BLaER1 treated with 17β-estradiol and CSF1 and Interleukin-3, amounts not matched to agents 10 nM and 100 nM (cell line): ENCODE data around the gene DNAJC17.

Experiments used
- H3K27ac ChIP-seq, 11 experiments: shearing (Covaris generic); formaldehyde crosslinking; 2 replicates each; pipeline ENCODE4 v1.8.1; 2022
- H3K27me3 ChIP-seq, 11 experiments: shearing (Covaris generic); formaldehyde crosslinking; 2 replicates each; pipeline ENCODE4 v1.8.1; 2022
- H3K36me3 ChIP-seq, 11 experiments: shearing (Covaris generic); formaldehyde crosslinking; 2 replicates each; pipeline ENCODE4 v1.8.1; 2022
- H3K4me1 ChIP-seq, 10 experiments: shearing (Covaris generic); formaldehyde crosslinking; 2 replicates each; pipeline ENCODE4 v1.8.1; 2022
- H3K4me2 ChIP-seq, 11 experiments: shearing (Covaris generic); formaldehyde crosslinking; 2 replicates each; pipeline ENCODE4 v1.8.1; 2022
- H3K4me3 ChIP-seq, 10 experiments: shearing (Covaris generic); formaldehyde crosslinking; 2 replicates each; pipeline ENCODE4 v1.8.1; 2022
- H3K9ac ChIP-seq, 11 experiments: shearing (Covaris generic); formaldehyde crosslinking; 2 replicates each; pipeline ENCODE4 v1.8.1; 2022
- H3K9me3 ChIP-seq, 11 experiments: shearing (Covaris generic); formaldehyde crosslinking; replicated peaks in 1 of 11; 2 replicates each; pipeline ENCODE4 v1.8.1; 2022
- H4K20me1 ChIP-seq, 11 experiments: shearing (Covaris generic); formaldehyde crosslinking; 2 replicates each; pipeline ENCODE4 v1.8.1; 2022
- Cebpa-rat ChIP-seq, 11 experiments: shearing (Covaris generic); IDR thresholded peaks; 2 replicates each; pipeline ENCODE4 v1.8.1; 2022

The DNAJC17 gene

DNA sequence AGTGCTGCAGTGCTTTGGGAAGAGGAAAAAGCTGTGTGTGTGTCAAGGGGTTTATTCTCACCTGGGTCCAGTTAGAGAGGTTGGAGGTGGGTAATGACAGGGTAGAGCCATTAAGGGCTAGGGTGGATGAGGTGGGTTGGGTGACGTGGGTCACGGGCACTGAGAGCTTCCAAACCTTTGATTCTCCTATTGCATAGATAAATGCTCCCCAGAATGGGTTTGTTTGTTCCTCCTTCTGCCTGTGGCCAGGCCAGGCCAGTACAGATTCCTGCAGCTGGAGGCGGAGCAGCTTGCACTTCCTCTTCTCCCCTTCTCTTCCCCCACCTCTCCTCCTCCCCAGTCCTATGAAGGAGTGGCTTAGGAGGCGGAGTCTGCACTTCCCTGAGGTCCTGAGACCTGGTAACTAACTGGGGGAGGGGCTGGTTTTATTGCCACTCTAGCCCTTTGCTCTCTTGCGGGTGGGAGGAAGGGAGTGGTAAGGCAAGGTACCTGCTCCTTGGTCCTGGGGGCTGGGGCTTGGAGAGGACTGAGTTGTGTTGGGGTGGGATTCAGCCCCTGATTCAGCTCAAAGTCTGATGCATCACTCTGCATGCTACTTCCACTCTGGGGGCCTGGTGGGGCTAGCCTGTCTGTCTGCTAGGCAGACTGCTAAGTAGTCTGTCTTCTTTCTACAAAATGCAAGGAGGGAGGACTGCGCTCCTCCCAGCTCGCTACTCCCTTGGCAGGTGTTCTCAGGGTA lies 40.1 kb upstream of the DNAJC17 start:
- H3K9ac ChIP-seq = peak overlapping the region; percentile 48 to 89 (median 84); a peak in 21 of 22 replicates
- peaks cover 20 to 37% (median 31%) of the 10 kb centered on the region in 11 experiments for H3K36me3 ChIP-seq
- H3K4me3 ChIP-seq = peak overlapping the region; percentile 8 to 96 (median 90); a peak in 17 of 20 replicates
- peaks cover 35 to 49% (median 44%) of the 10 kb centered on the region in 10 experiments for H3K4me1 ChIP-seq
- TF ChIP-seq Cebpa-rat (IDR thresholded peaks at IDR 0.05) = no peak
- H3K27me3 ChIP-seq = peaks cover 0 to 6% (median 0%) of the 10 kb centered on the region in 11 experiments; a peak in 5 of 22 replicates
- peaks cover 0 to 32% (median 12%) of the 10 kb centered on the region in 11 experiments; a peak in 13 of 22 replicates for H4K20me1 ChIP-seq
- H3K4me2 ChIP-seq = peak overlapping the region; percentile 77 to 100 (median 95)
- peak overlapping the region in 10 of 11 experiments; percentile 55 to 82 (median 75); a peak in 20 of 22 replicates for H3K27ac ChIP-seq
- H3K9me3 ChIP-seq = no peaks in the 10 kb centered on the region

DNA sequence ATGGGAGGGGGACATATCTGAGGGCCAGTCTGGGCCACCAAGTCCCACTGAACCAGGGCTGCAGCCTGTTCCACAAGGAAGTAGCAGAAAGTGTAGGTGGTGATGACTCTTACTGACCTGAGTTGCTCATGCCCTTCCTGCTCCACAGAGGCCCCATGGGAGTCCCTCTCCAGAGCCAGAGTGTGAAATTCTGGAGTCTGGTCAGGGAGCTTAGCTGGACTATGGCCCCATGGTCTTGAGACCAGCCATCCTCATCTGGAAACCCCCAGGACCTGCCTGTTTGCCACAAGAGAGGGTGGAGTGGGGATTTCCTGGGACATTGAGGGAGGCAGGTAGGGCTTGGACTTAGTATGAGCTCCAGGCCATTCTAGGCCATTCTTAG lies 39.6 kb upstream of the DNAJC17 start:
- Histone ChIP-seq H3K36me3 (peaks cover 14 to 31% (median 26%) of the 10 kb centered on the region in 11 experiments), H4K20me1 (peaks cover 0 to 32% (median 12%) of the 10 kb centered on the region in 11 experiments; a peak in 13 of 22 replicates), H3K4me1 (peaks cover 35 to 49% (median 44%) of the 10 kb centered on the region in 10 experiments), H3K27ac (peak overlapping the region; percentile 4 to 82 (median 75); a peak in 20 of 22 replicates), H3K4me3 (peak overlapping the region; percentile 8 to 96 (median 90); a peak in 17 of 20 replicates), H3K4me2 (peak overlapping the region; percentile 77 to 100 (median 95)), H3K9ac (peak overlapping the region; percentile 48 to 89 (median 84); a peak in 21 of 22 replicates), H3K9me3 (no peaks in the 10 kb centered on the region), H3K27me3 (peaks cover 0 to 6% (median 0%) of the 10 kb centered on the region in 11 experiments; a peak in 5 of 22 replicates)
- no peak for TF ChIP-seq Cebpa-rat (IDR thresholded peaks at IDR 0.05)

DNA sequence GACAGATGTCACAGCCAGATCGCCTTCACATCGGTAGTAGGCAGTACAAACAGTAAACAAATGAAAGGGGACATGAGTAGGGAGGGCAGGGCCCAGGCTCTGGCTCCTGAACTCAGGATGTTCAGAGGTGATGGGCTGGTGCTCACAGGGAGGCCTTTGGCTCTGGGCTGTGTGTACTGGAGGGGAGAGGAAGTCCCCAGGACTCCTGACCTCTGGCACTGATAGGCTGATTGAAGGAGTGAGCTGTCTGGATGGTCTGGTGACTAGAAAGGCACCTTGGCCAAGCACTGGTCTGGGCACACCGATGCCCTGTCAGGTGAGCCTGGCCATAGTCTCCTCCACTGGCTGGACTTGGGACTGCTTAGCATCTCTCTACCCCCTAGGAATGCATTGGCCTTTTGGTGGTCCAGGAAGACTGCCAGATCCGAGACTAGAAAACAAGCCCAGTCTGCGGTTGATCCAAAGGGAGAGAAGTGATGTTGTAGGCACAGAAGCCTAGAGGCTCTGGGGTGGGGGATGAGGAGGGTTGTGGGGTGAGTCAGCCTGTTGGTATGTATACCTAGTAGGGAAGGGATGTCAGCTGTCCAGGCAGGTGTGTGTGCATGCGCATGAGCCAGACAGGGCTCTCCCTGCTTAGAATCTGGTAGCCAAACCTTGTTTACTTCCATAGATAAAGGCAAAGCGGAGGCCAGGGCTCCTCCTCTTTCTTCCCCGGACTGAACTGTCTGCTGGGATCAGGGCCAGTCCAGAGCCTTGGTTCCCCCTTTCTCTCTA lies 38.4 kb upstream of the DNAJC17 start:
- Histone ChIP-seq H3K27me3 (peaks cover 0 to 6% (median 0%) of the 10 kb centered on the region in 11 experiments; a peak in 5 of 22 replicates), H3K4me3 (peak overlapping the region; percentile 75 to 96 (median 90)), H3K27ac (peak overlapping the region; percentile 55 to 82 (median 75); a peak in 19 of 22 replicates), H3K4me2 (peak overlapping the region; percentile 77 to 100 (median 95)), H3K36me3 (peaks cover 10 to 20% (median 16%) of the 10 kb centered on the region in 11 experiments), H3K4me1 (peaks cover 35 to 49% (median 44%) of the 10 kb centered on the region in 10 experiments), H3K9me3 (no peaks in the 10 kb centered on the region), H4K20me1 (peaks cover 0 to 30% (median 11%) of the 10 kb centered on the region in 11 experiments; a peak in 13 of 22 replicates), H3K9ac (peak overlapping the region; percentile 74 to 89 (median 84); a peak in 21 of 22 replicates)
- no peak for TF ChIP-seq Cebpa-rat (IDR thresholded peaks at IDR 0.05)

DNA sequence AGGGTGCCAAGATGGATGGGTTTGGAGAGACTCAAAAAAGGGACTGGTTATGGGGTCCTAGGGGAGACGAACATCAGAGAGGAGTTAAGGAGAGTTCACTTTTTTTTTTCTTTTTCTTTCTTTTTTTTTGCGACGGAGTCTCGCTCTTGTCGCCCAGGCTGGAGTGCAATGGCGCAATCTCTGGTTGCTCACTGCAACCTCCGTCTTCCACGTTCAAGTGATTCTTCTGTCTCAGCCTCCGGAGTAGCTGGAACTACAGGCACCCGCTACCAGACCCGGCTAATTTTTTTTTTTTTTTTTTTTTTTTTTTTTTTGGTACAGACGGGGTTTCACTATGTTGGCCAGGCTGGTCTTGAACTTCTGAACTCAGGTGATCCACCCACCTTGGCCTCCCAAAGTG lies 37.8 kb upstream of the DNAJC17 start:
- Histone ChIP-seq H3K9me3 (no peaks in the 10 kb centered on the region), H3K4me2 (peak overlapping the region; percentile 77 to 100 (median 95)), H3K4me3 (peak overlapping the region; percentile 75 to 96 (median 90)), H3K27me3 (peaks cover 0 to 6% (median 0%) of the 10 kb centered on the region in 11 experiments; a peak in 5 of 22 replicates), H3K4me1 (peaks cover 35 to 49% (median 44%) of the 10 kb centered on the region in 10 experiments), H3K36me3 (peaks cover 4 to 13% (median 10%) of the 10 kb centered on the region in 11 experiments; a peak in 20 of 22 replicates), H4K20me1 (peaks cover 0 to 28% (median 6%) of the 10 kb centered on the region in 11 experiments; a peak in 9 of 22 replicates), H3K27ac (peak overlapping the region; percentile 71 to 82 (median 76); a peak in 19 of 22 replicates), H3K9ac (peak overlapping the region; percentile 74 to 89 (median 84))
- no peak for TF ChIP-seq Cebpa-rat (IDR thresholded peaks at IDR 0.05)

DNA sequence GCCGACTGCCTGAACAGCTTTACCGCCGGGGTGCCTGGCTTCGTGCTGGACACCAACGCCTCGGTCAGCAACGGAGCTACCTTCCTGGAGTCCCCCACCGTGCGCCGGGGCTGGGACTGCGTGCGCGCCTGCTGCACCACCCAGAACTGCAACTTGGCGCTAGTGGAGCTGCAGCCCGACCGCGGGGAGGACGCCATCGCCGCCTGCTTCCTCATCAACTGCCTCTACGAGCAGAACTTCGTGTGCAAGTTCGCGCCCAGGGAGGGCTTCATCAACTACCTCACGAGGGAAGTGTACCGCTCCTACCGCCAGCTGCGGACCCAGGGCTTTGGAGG lies 37.4 kb upstream of the DNAJC17 start:
- Histone ChIP-seq H3K4me3 (peak overlapping the region; percentile 75 to 96 (median 90)), H3K9ac (peak overlapping the region; percentile 74 to 89 (median 84)), H3K27ac (peak overlapping the region; percentile 66 to 82 (median 75))

DNA sequence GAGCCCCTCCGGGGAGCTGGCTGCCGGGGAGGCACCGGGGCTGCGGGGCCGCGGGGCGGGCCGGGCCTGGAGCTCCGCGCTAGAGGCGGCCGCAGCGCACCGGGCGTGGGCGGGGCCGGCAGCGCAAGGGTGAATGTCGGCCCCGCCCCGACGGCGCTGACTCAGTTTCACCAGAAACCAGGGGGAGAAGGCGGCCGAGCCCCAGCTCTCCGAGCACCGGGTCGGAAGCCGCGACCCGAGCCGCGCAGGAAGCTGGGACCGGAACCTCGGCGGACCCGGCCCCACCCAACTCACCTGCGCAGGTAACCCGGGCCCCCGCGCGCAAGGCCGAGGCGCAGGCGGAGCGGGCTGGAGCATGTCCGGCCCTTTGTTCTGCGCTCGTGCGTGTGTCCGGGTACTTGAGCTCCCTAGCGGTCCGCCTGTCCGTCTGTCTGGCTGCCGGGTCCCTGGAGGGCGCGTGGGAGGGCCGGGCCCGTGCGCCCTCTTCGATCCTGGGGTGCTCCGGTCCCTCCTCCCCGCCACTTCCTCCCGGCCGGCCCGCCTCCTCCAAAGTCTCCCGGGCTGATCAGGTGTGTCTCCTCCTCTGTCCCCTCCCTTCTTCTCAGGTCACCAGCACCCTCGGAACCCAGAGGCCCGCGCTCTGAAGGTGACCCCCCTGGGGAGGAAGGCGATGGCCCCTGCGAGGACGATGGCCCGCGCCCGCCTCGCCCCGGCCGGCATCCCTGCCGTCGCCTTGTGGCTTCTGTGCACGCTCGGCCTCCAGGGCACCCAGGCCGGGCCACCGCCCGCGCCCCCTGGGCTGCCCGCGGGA lies 36.8 kb upstream of the DNAJC17 start, which contains the start of gene SPINT1:
Gene SPINT1 (plus strand): TSS at position 164 of the 811 bp plus-strand sequence. CDS start 507 bp downstream, at position 671.
- Histone ChIP-seq H3K9me3 (no peaks in the 10 kb centered on the region), H3K4me1 (peaks cover 35 to 49% (median 44%) of the 10 kb centered on the region in 10 experiments), H3K27me3 (peaks cover 0 to 6% (median 0%) of the 10 kb centered on the region in 11 experiments; a peak in 5 of 22 replicates), H3K9ac (peak within 1 kb of the TSS; percentile 74 to 89 (median 84)), H3K36me3 (peaks cover 0 to 5% (median under 1%) of the 10 kb centered on the region in 11 experiments; a peak in 8 of 22 replicates), H3K4me3 (peak within 1 kb of the TSS; percentile 75 to 96 (median 90)), H4K20me1 (peaks cover 0 to 28% (median 6%) of the 10 kb centered on the region in 11 experiments; a peak in 9 of 22 replicates), H3K27ac (peak within 1 kb of the TSS; percentile 66 to 82 (median 75)), H3K4me2 (peak within 1 kb of the TSS; percentile 77 to 100 (median 95))
- TF ChIP-seq Cebpa-rat (IDR thresholded peaks at IDR 0.05) = no peak

More for the DNA sequence above, 37.4 kb upstream of the DNAJC17 start:
- H3K9me3 ChIP-seq = no peaks in the 10 kb centered on the region
- peaks cover 35 to 49% (median 44%) of the 10 kb centered on the region in 10 experiments for H3K4me1 ChIP-seq
- H3K27me3 ChIP-seq = peaks cover 0 to 6% (median 0%) of the 10 kb centered on the region in 11 experiments; a peak in 5 of 22 replicates
- no peak for TF ChIP-seq Cebpa-rat (IDR thresholded peaks at IDR 0.05)
- H3K4me2 ChIP-seq = peak overlapping the region; percentile 77 to 100 (median 95)
- H3K36me3 ChIP-seq = peaks cover 2 to 10% (median 6%) of the 10 kb centered on the region in 11 experiments; a peak in 17 of 22 replicates
- H4K20me1 ChIP-seq = peaks cover 0 to 28% (median 6%) of the 10 kb centered on the region in 11 experiments; a peak in 9 of 22 replicates

DNA sequence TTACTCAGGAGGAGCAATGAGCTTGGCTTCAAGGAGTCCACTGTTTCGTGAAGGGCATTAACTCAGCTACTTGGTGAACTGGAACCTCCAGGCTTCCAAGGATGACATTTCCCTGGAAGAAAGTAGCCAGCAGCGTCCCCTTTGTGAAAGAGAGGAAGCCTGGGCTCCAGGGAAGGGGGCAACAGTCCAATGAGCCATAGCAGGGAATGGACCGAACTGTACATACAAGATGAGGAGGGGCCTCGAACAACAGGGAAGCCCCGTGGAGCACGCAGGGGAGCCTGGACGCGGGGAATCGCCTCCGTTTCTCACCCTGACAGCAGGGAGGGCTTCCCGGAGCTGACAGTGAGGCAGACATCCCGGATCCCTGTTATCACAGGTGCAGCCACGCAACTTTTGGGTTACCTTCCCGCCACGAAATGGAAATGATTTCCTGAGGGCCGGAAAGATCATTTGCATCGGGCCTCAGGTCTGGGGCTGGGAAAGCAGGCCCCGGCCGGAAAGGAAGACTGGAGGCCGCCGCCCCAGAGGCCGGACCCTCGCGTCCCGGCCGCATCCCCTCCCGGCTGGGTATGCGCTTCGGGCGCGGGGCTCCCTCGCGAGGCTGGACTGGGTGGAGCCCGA lies 36.1 kb upstream of the DNAJC17 start:
- Histone ChIP-seq H3K4me2 (peak overlapping the region; percentile 77 to 100 (median 95)), H3K27me3 (peaks cover 0 to 6% (median 0%) of the 10 kb centered on the region in 11 experiments; a peak in 5 of 22 replicates), H3K4me1 (peaks cover 34 to 48% (median 44%) of the 10 kb centered on the region in 10 experiments), H3K9me3 (no peaks in the 10 kb centered on the region), H4K20me1 (peaks cover 0 to 26% (median 6%) of the 10 kb centered on the region in 11 experiments; a peak in 9 of 22 replicates), H3K4me3 (peak overlapping the region; percentile 75 to 96 (median 90)), H3K36me3 (peaks cover 0 to 4% (median 0%) of the 10 kb centered on the region in 11 experiments; a peak in 1 of 22 replicates), H3K9ac (peak overlapping the region; percentile 74 to 89 (median 84)), H3K27ac (peak overlapping the region; percentile 66 to 82 (median 75); a peak in 21 of 22 replicates)
- TF ChIP-seq Cebpa-rat (IDR thresholded peaks at IDR 0.05) = no peak
